Measurements from ENCODE around the gene TMEM154. TPM values are rescaled to one million over a fixed set of nuclear protein-coding genes. Genes with fewer than 3 reads are reported as not detected.

The TMEM154 gene
- total and polyA plus RNA-seq, 7 donors, result under 0.01 to 3.2 (median 0.69) TPM

DNA sequence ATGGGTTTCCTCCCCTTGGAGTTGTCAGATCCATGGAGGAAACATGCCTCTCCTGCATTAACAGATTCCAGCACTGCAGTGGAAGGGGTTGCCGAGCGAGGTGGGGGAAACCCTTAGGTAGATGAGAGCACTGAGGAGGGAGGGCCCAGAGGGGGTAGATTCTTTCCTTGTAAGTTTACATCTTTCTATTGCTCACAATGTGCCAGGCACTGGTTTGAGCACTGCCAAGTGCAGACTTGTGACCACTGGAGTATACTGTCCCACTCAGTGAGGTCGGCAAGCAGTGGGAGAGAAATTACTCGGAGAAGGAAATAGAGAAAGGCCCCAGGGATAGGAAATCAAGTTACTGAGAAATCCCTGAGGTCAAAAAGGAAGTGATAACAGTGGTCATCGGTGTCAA lies 27.8 kb upstream of the TMEM154 start:
- no peak overlapping the region for H3K27ac ChIP-seq
- no peaks in the 10 kb centered on the region for H3K4me1 ChIP-seq
- 87 to 90% methylated on average over 5 of the region's 5 CpGs for WGBS, 2 donors
- H3K4me3 ChIP-seq, result no peak overlapping the region
- no peaks in the 10 kb centered on the region for H3K27me3 ChIP-seq
- no peaks in the 10 kb centered on the region for H3K36me3 ChIP-seq
- H3K9me3 ChIP-seq, result no peaks in the 10 kb centered on the region
- DNase-seq, result no peak
- intact Hi-C loops (cut with DNase I), result no loop called here
- TF ChIP-seq, protein P1, sequence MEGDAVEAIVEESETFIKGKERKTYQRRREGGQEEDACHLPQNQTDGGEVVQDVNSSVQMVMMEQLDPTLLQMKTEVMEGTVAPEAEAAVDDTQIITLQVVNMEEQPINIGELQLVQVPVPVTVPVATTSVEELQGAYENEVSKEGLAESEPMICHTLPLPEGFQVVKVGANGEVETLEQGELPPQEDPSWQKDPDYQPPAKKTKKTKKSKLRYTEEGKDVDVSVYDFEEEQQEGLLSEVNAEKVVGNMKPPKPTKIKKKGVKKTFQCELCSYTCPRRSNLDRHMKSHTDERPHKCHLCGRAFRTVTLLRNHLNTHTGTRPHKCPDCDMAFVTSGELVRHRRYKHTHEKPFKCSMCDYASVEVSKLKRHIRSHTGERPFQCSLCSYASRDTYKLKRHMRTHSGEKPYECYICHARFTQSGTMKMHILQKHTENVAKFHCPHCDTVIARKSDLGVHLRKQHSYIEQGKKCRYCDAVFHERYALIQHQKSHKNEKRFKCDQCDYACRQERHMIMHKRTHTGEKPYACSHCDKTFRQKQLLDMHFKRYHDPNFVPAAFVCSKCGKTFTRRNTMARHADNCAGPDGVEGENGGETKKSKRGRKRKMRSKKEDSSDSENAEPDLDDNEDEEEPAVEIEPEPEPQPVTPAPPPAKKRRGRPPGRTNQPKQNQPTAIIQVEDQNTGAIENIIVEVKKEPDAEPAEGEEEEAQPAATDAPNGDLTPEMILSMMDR (IDR thresholded peaks at IDR 0.05), result no peak
- TF ChIP-seq EP300 (IDR thresholded peaks at IDR 0.05) (no peak), POLR2A (IDR thresholded peaks at IDR 0.05) (no peak), POLR2AphosphoS5 (IDR thresholded peaks at IDR 0.05) (no peak)

DNA sequence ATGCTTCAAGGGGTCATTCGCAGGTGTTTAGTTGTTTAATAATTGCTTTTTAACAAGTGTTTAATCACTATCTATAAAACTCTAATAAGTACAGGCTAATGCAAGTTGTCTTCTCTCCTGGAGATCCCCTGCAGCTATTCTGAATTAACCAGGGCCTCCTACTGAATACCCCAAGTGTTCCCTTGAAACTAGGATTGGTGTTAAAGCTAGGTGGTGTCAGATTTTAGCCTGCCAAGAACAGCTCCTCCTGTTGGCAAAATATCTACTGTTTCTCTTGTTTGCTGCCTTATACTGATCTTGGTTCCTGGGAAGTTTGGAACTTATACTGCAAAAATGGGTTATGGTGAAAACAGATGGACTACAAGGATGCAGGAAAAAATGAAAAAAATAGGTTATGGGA lies 26.1 kb upstream of the TMEM154 start:
- no peaks in the 10 kb centered on the region for H3K9me3 ChIP-seq
- H3K36me3 ChIP-seq, result no peaks in the 10 kb centered on the region
- 84 to 92% methylated on average over 1 of the region's 1 CpG for WGBS, 2 donors
- no peaks in the 10 kb centered on the region for H3K27me3 ChIP-seq
- H3K4me3 ChIP-seq, result no peak overlapping the region
- no peak overlapping the region for H3K27ac ChIP-seq
- no peak for DNase-seq
- no peaks in the 10 kb centered on the region for H3K4me1 ChIP-seq
- intact Hi-C loops (cut with DNase I), result no loop called here
- no peak for TF ChIP-seq POLR2A (IDR thresholded peaks at IDR 0.05)
- TF ChIP-seq EP300 (IDR thresholded peaks at IDR 0.05), result no peak
- no peak for TF ChIP-seq POLR2AphosphoS5 (IDR thresholded peaks at IDR 0.05)
- TF ChIP-seq, protein P1 (IDR thresholded peaks at IDR 0.05), result no peak

DNA sequence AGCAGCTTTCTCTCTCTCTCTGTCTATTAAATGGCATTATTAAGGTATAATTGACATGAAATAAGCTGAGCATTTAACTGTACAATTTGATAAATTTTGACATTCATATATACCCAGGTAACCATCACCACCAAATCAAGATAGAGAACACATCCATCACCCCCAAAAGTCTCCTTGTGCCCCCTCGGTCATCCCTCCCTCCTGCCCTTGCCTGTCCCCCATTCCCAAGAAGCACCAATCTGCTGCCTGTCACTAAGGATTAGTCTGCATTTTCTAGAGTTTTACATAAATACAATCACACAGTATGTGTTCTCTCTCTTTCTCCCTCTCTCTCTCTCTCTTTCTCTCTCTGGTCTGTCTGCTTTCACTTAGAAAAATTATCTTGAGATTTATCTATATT lies 25.0 kb upstream of the TMEM154 start:
- Histone ChIP-seq H3K4me3 (no peak overlapping the region), H3K9me3 (no peaks in the 10 kb centered on the region), H3K27me3 (no peaks in the 10 kb centered on the region), H3K27ac (no peak overlapping the region), H3K4me1 (no peaks in the 10 kb centered on the region), H3K36me3 (no peaks in the 10 kb centered on the region)
- no peak for DNase-seq
- no peak for TF ChIP-seq POLR2AphosphoS5 (IDR thresholded peaks at IDR 0.05)
- TF ChIP-seq, protein P1 (IDR thresholded peaks at IDR 0.05), result no peak
- TF ChIP-seq POLR2A (IDR thresholded peaks at IDR 0.05), result no peak
- no peak for TF ChIP-seq EP300 (IDR thresholded peaks at IDR 0.05)
- 94 to 96% methylated on average over 1 of the region's 1 CpG for WGBS, 2 donors
- intact Hi-C loops (cut with DNase I), result no loop called here

DNA sequence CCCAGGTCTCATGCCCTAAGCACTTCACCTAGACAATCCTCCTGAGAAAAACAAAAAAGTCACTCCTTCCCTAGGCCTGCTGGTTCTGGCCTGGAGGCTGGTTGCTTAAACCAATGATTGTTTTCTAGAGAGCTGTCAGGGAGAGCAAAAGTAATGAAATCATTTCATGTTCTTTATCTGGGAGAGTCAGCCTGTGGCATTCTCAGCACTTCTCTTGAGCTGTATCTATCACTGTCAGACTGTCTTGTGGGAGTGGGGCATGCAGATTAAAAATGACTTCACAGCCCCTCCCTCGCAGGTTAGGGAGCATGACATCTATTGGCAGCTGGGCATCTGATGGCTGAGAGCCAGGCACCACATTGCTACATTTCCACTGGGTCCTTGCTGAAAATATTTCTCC lies 20.4 kb upstream of the TMEM154 start:
- H3K27ac ChIP-seq, result no peak overlapping the region
- TF ChIP-seq EP300 (IDR thresholded peaks at IDR 0.05) (no peak), POLR2A (IDR thresholded peaks at IDR 0.05) (no peak), POLR2AphosphoS5 (IDR thresholded peaks at IDR 0.05) (no peak)
- TF ChIP-seq, protein P1 (IDR thresholded peaks at IDR 0.05), result no peak
- intact Hi-C loops (cut with DNase I), result no loop called here

DNA sequence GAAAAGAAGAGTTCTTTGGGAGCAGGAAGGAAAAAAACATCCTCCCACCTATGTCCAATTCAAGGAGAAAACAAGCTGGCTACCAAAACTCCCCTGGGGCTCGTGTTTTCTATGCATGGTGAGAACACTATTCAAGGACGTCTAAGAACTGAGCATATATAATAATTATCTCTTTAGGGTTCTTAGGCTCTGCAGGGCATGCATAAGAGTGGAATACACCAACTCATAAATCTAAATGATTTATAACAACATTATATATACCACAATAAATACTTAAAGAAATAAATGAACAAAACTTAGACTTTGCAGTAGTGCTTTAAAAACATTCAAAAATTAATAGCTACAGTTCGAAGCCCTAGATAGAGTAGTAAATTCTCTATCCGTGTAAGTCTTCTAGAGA lies 19.5 kb upstream of the TMEM154 start:
- no peak for DNase-seq
- Histone ChIP-seq H3K27me3 (no peaks in the 10 kb centered on the region), H3K27ac (no peak overlapping the region), H3K4me1 (no peaks in the 10 kb centered on the region), H3K4me3 (no peak overlapping the region), H3K36me3 (no peaks in the 10 kb centered on the region), H3K9me3 (no peaks in the 10 kb centered on the region)
- intact Hi-C loops (cut with DNase I), result no loop called here
- TF ChIP-seq POLR2A (IDR thresholded peaks at IDR 0.05), result no peak
- TF ChIP-seq, protein P1 (IDR thresholded peaks at IDR 0.05), result no peak
- no peak for TF ChIP-seq EP300 (IDR thresholded peaks at IDR 0.05)
- no peak for TF ChIP-seq POLR2AphosphoS5 (IDR thresholded peaks at IDR 0.05)
- WGBS, 2 donors, result 78 to 89% methylated on average over 4 of the region's 4 CpGs

More for the DNA sequence above, 20.4 kb upstream of the TMEM154 start:
- H3K27me3 ChIP-seq, result no peaks in the 10 kb centered on the region
- H3K36me3 ChIP-seq, result no peaks in the 10 kb centered on the region
- H3K9me3 ChIP-seq, result no peaks in the 10 kb centered on the region
- H3K4me3 ChIP-seq, result no peak overlapping the region
- 69 to 82% methylated on average over 1 of the region's 1 CpG for WGBS, 2 donors
- H3K4me1 ChIP-seq, result no peaks in the 10 kb centered on the region
- DNase-seq, result no peak

Measured in sigmoid colon (tissue), 7 donors.